ENCODE measurements around the gene EBPL. TPM values are rescaled to one million over a fixed set of nuclear protein-coding genes. Genes with fewer than 3 reads are reported as not detected.

Gene EBPL
- 10 to 100 TPM; 37.6 to 81.7 (median 45.0) TPM for total RNA-seq

DNA sequence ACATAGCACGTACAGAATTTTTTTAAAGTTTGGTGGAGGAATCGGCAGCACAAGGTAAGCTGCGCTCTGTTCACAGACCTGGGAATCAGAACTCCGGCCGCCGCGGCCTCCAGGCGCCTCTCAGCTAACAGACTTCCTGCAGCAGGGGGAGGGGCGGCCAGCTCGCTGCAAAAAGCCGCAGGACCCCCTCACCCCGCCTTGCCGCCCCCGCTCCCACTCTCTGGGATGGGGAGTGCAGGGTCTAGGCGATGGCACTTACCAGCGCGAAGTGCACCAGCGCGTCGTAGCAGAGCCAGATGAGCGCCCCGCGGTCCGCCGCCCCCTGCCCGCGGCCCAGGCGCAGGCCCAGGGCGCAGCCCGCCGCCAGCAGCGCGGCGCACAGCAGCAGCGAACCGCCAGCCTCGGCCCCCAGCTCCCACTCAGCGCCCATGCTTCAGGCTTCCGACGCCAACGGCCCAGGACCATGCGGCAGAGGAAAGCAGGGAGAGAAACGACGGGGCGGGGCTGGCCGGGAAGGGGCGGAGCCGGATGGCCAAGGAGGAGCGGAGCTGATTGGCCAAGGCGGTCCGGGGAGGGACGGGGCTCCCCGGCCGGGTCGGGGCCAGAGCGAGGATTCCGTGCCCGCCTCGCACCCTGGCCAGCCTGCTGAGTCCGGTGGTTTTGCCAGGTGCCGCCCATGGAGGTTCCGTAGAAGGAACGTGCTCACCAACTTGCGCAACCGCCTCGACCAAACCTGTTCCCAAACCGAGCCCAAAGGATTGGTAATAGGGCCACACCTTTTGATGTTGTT lies at the start of gene EBPL:
Gene EBPL (minus strand): TSS at position 492 of the 790 bp plus-strand sequence. CDS start 62 bp downstream, at position 430.
- 0% methylated on average over 2 of the region's 67 CpGs; no CpG with 5 or more reads in 1 of the 2 donors for WGBS, 2 donors (ENCODE audit: low coverage in 1 of 2)
- ATAC-seq = peak; percentile 97
- H3K27ac ChIP-seq = peak within 1 kb of the TSS; percentile 29 to 86 (median 84)
- peak within 1 kb of the TSS; percentile 57 to 67 for H3K4me3 ChIP-seq
- H3K27me3 ChIP-seq = no peaks in the 10 kb centered on the region
- H3K4me1 ChIP-seq = peaks cover 0 to 26% (median 0%) of the 10 kb centered on the region in 3 donors
- no peaks in the 10 kb centered on the region for H3K9me3 ChIP-seq
- no peak for TF ChIP-seq EP300 (IDR thresholded peaks at IDR 0.05)
- peak; percentile 87 for TF ChIP-seq POLR2AphosphoS5 (IDR thresholded peaks at IDR 0.05)
- TF ChIP-seq, protein P1, sequence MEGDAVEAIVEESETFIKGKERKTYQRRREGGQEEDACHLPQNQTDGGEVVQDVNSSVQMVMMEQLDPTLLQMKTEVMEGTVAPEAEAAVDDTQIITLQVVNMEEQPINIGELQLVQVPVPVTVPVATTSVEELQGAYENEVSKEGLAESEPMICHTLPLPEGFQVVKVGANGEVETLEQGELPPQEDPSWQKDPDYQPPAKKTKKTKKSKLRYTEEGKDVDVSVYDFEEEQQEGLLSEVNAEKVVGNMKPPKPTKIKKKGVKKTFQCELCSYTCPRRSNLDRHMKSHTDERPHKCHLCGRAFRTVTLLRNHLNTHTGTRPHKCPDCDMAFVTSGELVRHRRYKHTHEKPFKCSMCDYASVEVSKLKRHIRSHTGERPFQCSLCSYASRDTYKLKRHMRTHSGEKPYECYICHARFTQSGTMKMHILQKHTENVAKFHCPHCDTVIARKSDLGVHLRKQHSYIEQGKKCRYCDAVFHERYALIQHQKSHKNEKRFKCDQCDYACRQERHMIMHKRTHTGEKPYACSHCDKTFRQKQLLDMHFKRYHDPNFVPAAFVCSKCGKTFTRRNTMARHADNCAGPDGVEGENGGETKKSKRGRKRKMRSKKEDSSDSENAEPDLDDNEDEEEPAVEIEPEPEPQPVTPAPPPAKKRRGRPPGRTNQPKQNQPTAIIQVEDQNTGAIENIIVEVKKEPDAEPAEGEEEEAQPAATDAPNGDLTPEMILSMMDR (IDR thresholded peaks at IDR 0.05) = no peak
- peak; percentile 7 to 46 for TF ChIP-seq POLR2A (IDR thresholded peaks at IDR 0.05)
- H3K36me3 ChIP-seq = peaks cover 0 to 10% of the 10 kb centered on the region in 2 donors

DNA sequence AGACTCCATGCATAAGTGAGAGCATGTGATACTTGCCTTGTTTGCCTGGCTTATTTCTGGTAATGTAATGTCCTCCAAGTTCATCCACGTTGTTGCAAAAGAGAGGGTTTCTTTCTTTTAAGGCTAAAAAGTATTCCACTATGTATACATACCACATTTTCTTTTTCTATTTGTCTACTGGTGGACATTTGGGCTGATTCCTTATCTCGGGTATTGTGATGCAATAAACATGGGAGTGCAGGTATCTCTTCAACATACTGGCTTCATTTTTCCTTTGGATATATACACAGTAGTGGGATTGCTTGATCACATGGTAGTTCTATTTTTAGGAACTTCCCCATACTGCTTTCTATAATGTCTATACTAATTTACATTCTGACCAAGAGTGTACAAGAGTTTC lies 49.6 kb upstream of the EBPL start:
- H3K27ac ChIP-seq = no peak overlapping the region
- H3K36me3 ChIP-seq = peaks cover 0 to 29% of the 10 kb centered on the region in 2 donors
- WGBS, 2 donors (ENCODE audit: low coverage in 1 of 2) = 100% methylated on average over 1 to 2 of the region's 2 CpGs
- ATAC-seq = no peak
- no peak overlapping the region for H3K4me3 ChIP-seq
- no peak for TF ChIP-seq POLR2AphosphoS5 (IDR thresholded peaks at IDR 0.05)
- no peak for TF ChIP-seq EP300 (IDR thresholded peaks at IDR 0.05)
- TF ChIP-seq, protein P1 (IDR thresholded peaks at IDR 0.05) = no peak
- TF ChIP-seq POLR2A (IDR thresholded peaks at IDR 0.05) = no peak
- no peaks in the 10 kb centered on the region for H3K27me3 ChIP-seq
- no peaks in the 10 kb centered on the region for H3K9me3 ChIP-seq
- H3K4me1 ChIP-seq = no peaks in the 10 kb centered on the region

DNA sequence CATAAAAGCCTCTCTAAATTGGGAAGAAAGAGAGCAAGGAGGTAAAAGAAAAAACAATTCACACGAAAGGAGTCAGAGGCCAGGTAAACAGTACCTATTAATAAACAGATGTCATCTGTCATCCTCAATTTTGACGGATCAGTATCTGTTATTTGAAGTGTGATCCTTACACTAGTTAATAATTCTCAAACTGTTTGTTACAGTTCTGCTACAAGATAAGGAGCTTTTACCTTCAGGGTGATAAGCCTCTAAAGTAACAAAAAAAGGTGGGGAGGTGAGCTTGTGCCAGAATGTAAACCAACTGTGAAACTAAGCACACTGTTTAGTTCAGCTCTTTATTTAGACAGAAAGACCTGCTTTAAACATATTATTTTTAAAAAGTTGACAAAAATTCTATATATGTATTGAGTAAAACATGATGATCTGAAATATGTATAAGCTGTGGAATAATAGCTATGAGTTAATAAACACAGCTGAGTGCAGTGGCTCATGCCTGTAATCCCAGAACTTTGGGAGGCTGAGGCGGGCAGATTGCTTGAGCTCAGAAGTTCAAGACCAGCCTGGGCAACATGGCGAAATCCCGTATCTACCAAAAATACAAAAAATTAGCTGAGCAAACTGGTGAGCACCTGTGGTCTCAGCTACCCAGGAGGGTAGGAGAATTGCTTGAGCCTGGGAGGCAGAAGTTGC lies 48.4 kb upstream of the EBPL start:
- Histone ChIP-seq H3K4me3 (no peak overlapping the region), H3K4me1 (no peaks in the 10 kb centered on the region), H3K27ac (no peak overlapping the region), H3K27me3 (no peaks in the 10 kb centered on the region), H3K9me3 (no peaks in the 10 kb centered on the region), H3K36me3 (peaks cover 0 to 17% of the 10 kb centered on the region in 2 donors)
- 91 to 93% methylated on average over 4 to 5 of the region's 5 CpGs for WGBS, 2 donors (ENCODE audit: low coverage in 1 of 2)
- no peak for ATAC-seq
- TF ChIP-seq EP300 (IDR thresholded peaks at IDR 0.05) = no peak
- TF ChIP-seq, protein P1 (IDR thresholded peaks at IDR 0.05) = no peak
- no peak for TF ChIP-seq POLR2A (IDR thresholded peaks at IDR 0.05)
- no peak for TF ChIP-seq POLR2AphosphoS5 (IDR thresholded peaks at IDR 0.05)

DNA sequence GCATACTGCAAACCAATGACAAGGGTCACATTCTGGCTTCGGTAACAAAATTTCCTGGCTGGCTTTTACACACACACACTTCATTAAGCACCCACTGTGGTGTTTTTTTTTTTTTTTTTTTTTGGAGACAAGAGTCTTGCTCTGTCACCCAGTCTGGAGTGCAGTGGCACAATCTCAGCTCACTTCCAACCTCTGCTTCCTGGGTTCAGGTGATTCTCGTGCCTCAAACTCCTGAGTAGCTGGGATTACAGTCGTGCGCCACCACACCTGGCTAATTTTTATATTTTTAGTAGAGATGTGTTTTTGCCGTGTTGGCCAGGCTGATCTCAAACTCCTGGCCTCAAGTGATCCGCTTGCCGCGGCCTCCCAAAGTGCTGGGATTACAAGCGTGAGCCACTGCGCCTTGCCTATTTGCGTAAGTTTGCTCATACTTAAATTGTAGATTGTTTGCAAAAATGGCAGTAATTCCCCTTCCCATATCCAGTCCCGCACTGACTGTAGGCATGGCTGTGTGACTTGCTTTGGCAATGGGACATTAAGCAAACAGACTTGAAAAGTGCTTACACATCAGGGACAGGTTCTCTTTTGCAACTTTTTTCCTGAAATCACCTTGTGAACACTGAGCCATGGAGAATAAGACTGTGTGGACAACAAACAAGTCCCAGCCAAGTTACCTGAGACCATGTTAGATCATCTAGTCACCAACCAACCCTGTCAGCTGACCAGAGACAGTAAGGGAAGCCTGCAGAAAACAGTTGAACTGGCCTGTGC lies 42.1 kb upstream of the EBPL start:
- no peaks in the 10 kb centered on the region for H3K9me3 ChIP-seq
- no peaks in the 10 kb centered on the region for H3K27me3 ChIP-seq
- H3K4me3 ChIP-seq = no peak overlapping the region
- TF ChIP-seq POLR2AphosphoS5 (IDR thresholded peaks at IDR 0.05) (no peak), EP300 (IDR thresholded peaks at IDR 0.05) (no peak), POLR2A (IDR thresholded peaks at IDR 0.05) (no peak)
- TF ChIP-seq, protein P1 (IDR thresholded peaks at IDR 0.05) = no peak
- 89 to 90% methylated on average over 8 to 9 of the region's 12 CpGs for WGBS, 2 donors (ENCODE audit: low coverage in 1 of 2)
- no peaks in the 10 kb centered on the region for H3K4me1 ChIP-seq
- H3K27ac ChIP-seq = no peak overlapping the region
- peaks cover 0 to 31% of the 10 kb centered on the region in 2 donors for H3K36me3 ChIP-seq
- ATAC-seq = no peak

Data from gastroesophageal sphincter (tissue), 4 donors.